GM12878 (cell line): Measurements from ENCODE around the gene GCLM. TPM values are rescaled to one million over a fixed set of nuclear protein-coding genes. Genes with fewer than 3 reads are reported as not detected.

Experiments used
- ASH2L ChIP-seq: fragments of 300-600, 200-600 bp; sonication (generic); IDR thresholded peaks from 2 replicates; pipeline ENCODE4 v1.6.1; 2017; ENCODE audit warnings: low read depth, mild to moderate bottlenecking, borderline replicate concordance
- BACH1 ChIP-seq: fragments of 450-650 bp; IDR thresholded peaks from 2 replicates; pipeline ENCODE4 v1.6.1; 2017; ENCODE audit warnings: mild to moderate bottlenecking, borderline replicate concordance
- CBFB ChIP-seq: IDR thresholded peaks from 2 replicates; pipeline ENCODE4 v1.6.1; 2016; ENCODE audit warnings: antibody characterized with exemption, low read depth
- CHD4 ChIP-seq: fragments of 200-600 bp; sonication (generic); IDR thresholded peaks from 2 replicates; pipeline ENCODE4 v1.6.1; 2016; ENCODE audit warnings: mild to moderate bottlenecking
- CREB1 ChIP-seq: IDR thresholded peaks from 2 replicates; pipeline ENCODE4 v1.6.1; 2012; ENCODE audit warnings: low read depth, mild to moderate bottlenecking, inconsistent platforms
- CTCF ChIP-seq, 3 experiments: IDR thresholded peaks in 2 of 3; conservative IDR thresholded peaks in 1 of 3; 2 replicates each; pipeline ENCODE4 v1.5.1; 2011; ENCODE audit warnings: low read depth in 3 of 3, low read length in 3 of 3, mild to moderate bottlenecking in 3 of 3, control low read depth in 2 of 3, moderate library complexity in 2 of 3, inconsistent platforms in 1 of 3, mixed read lengths in 1 of 3; ENCODE audit not compliant: control insufficient read depth in 2 of 3, insufficient read depth in 1 of 3; ENCODE audit errors: extremely low read depth in 1 of 3
- DPF2 ChIP-seq: fragments of 450-650 bp; IDR thresholded peaks from 2 replicates; pipeline ENCODE4 v1.6.1; 2017; ENCODE audit warnings: mild to moderate bottlenecking
- GATAD2B ChIP-seq: fragments of 450-650 bp; conservative IDR thresholded peaks from 2 replicates; pipeline ENCODE4 v1.6.1; 2017; ENCODE audit warnings: low read depth, mild to moderate bottlenecking, moderate library complexity
- IKZF1 ChIP-seq: fragments of 450-650 bp; conservative IDR thresholded peaks from 2 replicates; pipeline ENCODE4 v1.6.1; 2017; ENCODE audit warnings: antibody characterized with exemption, mild to moderate bottlenecking
- LARP7 ChIP-seq: fragments of 450-650 bp; IDR thresholded peaks from 2 replicates; pipeline ENCODE4 v1.6.1; 2017; ENCODE audit warnings: mild to moderate bottlenecking
- MTA2 ChIP-seq: fragments of 450-650 bp; IDR thresholded peaks from 2 replicates; pipeline ENCODE4 v1.6.1; 2016; ENCODE audit warnings: low read depth, mild to moderate bottlenecking, moderate library complexity
- NR2F1 ChIP-seq: fragments of 450-650 bp; conservative IDR thresholded peaks from 2 replicates; pipeline ENCODE4 v1.6.1; 2017; ENCODE audit warnings: mild to moderate bottlenecking
- NRF1 ChIP-seq: conservative IDR thresholded peaks from 2 replicates; pipeline ENCODE4 v1.6.1; 2011; ENCODE audit warnings: mild to moderate bottlenecking, low read depth, low read length, improper control_type of control experiment
- PBX3 ChIP-seq: IDR thresholded peaks from 2 replicates; pipeline ENCODE4 v1.6.1; 2011; ENCODE audit warnings: mild to moderate bottlenecking, low read depth, low read length, moderate library complexity; ENCODE audit not compliant: insufficient replicate concordance
- POLR2A ChIP-seq: IDR thresholded peaks from 2 replicates; pipeline ENCODE4 v1.6.1; 2011; ENCODE audit warnings: low read depth, mild to moderate bottlenecking, low read length
- RCOR1 ChIP-seq: conservative IDR thresholded peaks from 2 replicates; pipeline ENCODE4 v1.6.1; 2012; ENCODE audit warnings: low read depth, low read length, improper control_type of control experiment
- RELB ChIP-seq: fragments of 450-650 bp; IDR thresholded peaks from 2 replicates; pipeline ENCODE4 v1.6.1; 2017; ENCODE audit warnings: low read depth, mild to moderate bottlenecking, moderate library complexity
- RFX5 ChIP-seq: IDR thresholded peaks from 2 replicates; pipeline ENCODE4 v1.6.1; 2011; ENCODE audit warnings: low read depth, low read length, improper control_type of control experiment
- SMAD5 ChIP-seq: IDR thresholded peaks from 2 replicates; pipeline ENCODE4 v1.6.1; 2016; ENCODE audit warnings: antibody characterized with exemption, low read depth
- SMARCA5 ChIP-seq: fragments of 450-650 bp; IDR thresholded peaks from 2 replicates; pipeline ENCODE4 v1.6.1; 2017; ENCODE audit warnings: mild to moderate bottlenecking
- SUPT20H ChIP-seq: IDR thresholded peaks from 2 replicates; pipeline ENCODE4 v1.6.1; 2011; ENCODE audit warnings: low read depth, mild to moderate bottlenecking, low read length, moderate library complexity, borderline replicate concordance; ENCODE audit not compliant: control insufficient read depth
- TCF12 ChIP-seq: IDR thresholded peaks from 2 replicates; pipeline ENCODE4 v1.6.1; 2011; ENCODE audit warnings: low read depth, mild to moderate bottlenecking, low read length
- TCF7 ChIP-seq: IDR thresholded peaks from 2 replicates; pipeline ENCODE4 v1.6.1; 2014; ENCODE audit warnings: antibody characterized with exemption, borderline replicate concordance
- ZNF207 ChIP-seq: fragments of 450-650 bp; IDR thresholded peaks from 2 replicates; pipeline ENCODE4 v1.6.1; 2014; ENCODE audit warnings: antibody characterized with exemption, mild to moderate bottlenecking, borderline replicate concordance
- polyA plus RNA-seq, 11 experiments: library from polyadenylated mRNA; depleted of rRNA in 4 of 11; unstranded in 6 of 11; stranded (reverse) in 5 of 11; fragments of >200 nt; fragmentation: Nextera tagmentation in 4 of 11; fragmentation: Illumina TruSeq in 1 of 11; extraction: Ambion mirVana in 4 of 11; extraction: Trizol in 1 of 11; gene quantifications; 1 replicate in 1 of 11; 2 replicates in 10 of 11; pipeline versions ENCODE4 v1.2.1 to v1.2.3, GENCODE V29; 2011 to 2016; ENCODE audit warnings: inconsistent platforms in 2 of 11, missing spikeins in 2 of 11, low read depth in 1 of 11
- total RNA-seq, 4 experiments: library from RNA; depleted of rRNA in 3 of 4; stranded (reverse); fragments of >200 nt in 3 of 4; fragmentation: Illumina TruSeq in 1 of 4; extraction: Trizol in 1 of 4; gene quantifications; 2 replicates each; pipeline versions ENCODE4 v1.2.1 to v1.2.3, GENCODE V29; 2013 to 2021
- TF ChIP-seq, protein P1 (sequence below): IDR thresholded peaks from 2 replicates; pipeline ENCODE4 v1.6.1; 2012; ENCODE audit warnings: low read depth, low read length, improper control_type of control experiment

Gene GCLM
- total and polyA plus RNA-seq, 10 of the 15 experiments (the other 5 are each of a cell fraction or from before 2014, with no cell fraction given), result 2.6 to 17.3 (median 6.9) TPM

- TF ChIP-seq RELB (peak; percentile 14; the same call in 1 of the 2 replicates), BACH1 (peak; percentile 88; the same call in 1 of the 2 replicates), ZNF207 (peak; percentile 83), IKZF1 (peak; percentile 54), LARP7 (peak; percentile 81), DPF2 (peak; percentile 71), TCF12 (peak; percentile 47; the same call in 1 of the 2 replicates), POLR2A (peak; percentile 75), CBFB (no peak), NR2F1 (peak; percentile 48), RFX5 (peak; percentile 11; the same call in 1 of the 2 replicates), SUPT20H (no peak), SMAD5 (0 out of 2 replicates have a peak, but pooled peaks have one; percentile 32), GATAD2B (peak; percentile 86), MTA2 (no peak), CREB1 (0 out of 2 replicates have a peak, but pooled peaks have one; percentile 13), RCOR1 (0 out of 2 replicates have a peak, but pooled peaks have one; percentile 41), ASH2L (peak; percentile 92), PBX3 (no peak), CTCF (IDR thresholded peaks at IDR 0.05 in 2 of 3, conservative IDR thresholded peaks at IDR 0.05 in 1 of 3; ENCODE audit: control insufficient read depth in 2 of 3, extremely low read depth in 1 of 3, insufficient read depth in 1 of 3, low read depth in 3 of 3, low read length in 3 of 3) (peak; percentile 17 to 44 (median 24); a peak in 3 of 6 replicates), TCF7 (no peak), NRF1 (peak; percentile 46; the same call in 1 of the 2 replicates), CHD4 (no peak), SMARCA5 (peak; percentile 62; the same call in 1 of the 2 replicates)
- TF ChIP-seq, protein P1, sequence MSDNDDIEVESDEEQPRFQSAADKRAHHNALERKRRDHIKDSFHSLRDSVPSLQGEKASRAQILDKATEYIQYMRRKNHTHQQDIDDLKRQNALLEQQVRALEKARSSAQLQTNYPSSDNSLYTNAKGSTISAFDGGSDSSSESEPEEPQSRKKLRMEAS, result peak; percentile 70
Observed at GRCh38 chr1:93846206-93846991, 62.8 kb downstream of the GCLM start (continued).
